Muscle layer of colon (tissue), 2 donors: ENCODE data around the gene DENND1A.

Experiments used
- H3K27ac ChIP-seq: one replicate; pipeline ENCODE4 v1.7.0; 2013; ENCODE audit warnings: low read depth, mild to moderate bottlenecking, low read length, moderate library complexity
- H3K27me3 ChIP-seq, 2 donors: one replicate each; pipeline ENCODE4 v1.7.0; 2013; ENCODE audit warnings: low read length in 2 of 2, mild to moderate bottlenecking in 2 of 2; ENCODE audit not compliant: insufficient read depth in 2 of 2, control insufficient read depth in 1 of 2
- H3K36me3 ChIP-seq: one replicate; pipeline ENCODE4 v1.7.0; 2013; ENCODE audit warnings: mild to moderate bottlenecking, low read length; ENCODE audit not compliant: insufficient read depth
- H3K4me1 ChIP-seq: one replicate; pipeline ENCODE4 v1.7.0; 2013; ENCODE audit warnings: mild to moderate bottlenecking, low read length; ENCODE audit not compliant: insufficient read depth
- H3K4me3 ChIP-seq, 2 donors: one replicate each; pipeline ENCODE4 v1.7.0; 2013; ENCODE audit warnings: low read length in 2 of 2, low read depth in 1 of 2, mild to moderate bottlenecking in 1 of 2, moderate library complexity in 1 of 2
- H3K9ac ChIP-seq: one replicate; pipeline ENCODE4 v1.7.0; 2013; ENCODE audit warnings: low read length
- H3K9me3 ChIP-seq: one replicate; pipeline ENCODE4 v1.7.0; 2013; ENCODE audit warnings: mild to moderate bottlenecking, low read length
- donor health status: abdominal sarcoma.
- donor health status: Adenocarcinoma of cecum.

The DENND1A gene

GRCh38 chr9:123508048-123508447 lies 421.9 kb downstream of the DENND1A start:
- Histone ChIP-seq H3K9me3 (no peaks in the 10 kb centered on the region), H3K27me3 (no peaks in the 10 kb centered on the region), H3K4me1 (no peaks in the 10 kb centered on the region), H3K9ac (no peak overlapping the region), H3K4me3 (peak overlapping the region in 1 of 2 donors; percentile 32), H3K27ac (no peak overlapping the region), H3K36me3 (no peaks in the 10 kb centered on the region)

DNA sequence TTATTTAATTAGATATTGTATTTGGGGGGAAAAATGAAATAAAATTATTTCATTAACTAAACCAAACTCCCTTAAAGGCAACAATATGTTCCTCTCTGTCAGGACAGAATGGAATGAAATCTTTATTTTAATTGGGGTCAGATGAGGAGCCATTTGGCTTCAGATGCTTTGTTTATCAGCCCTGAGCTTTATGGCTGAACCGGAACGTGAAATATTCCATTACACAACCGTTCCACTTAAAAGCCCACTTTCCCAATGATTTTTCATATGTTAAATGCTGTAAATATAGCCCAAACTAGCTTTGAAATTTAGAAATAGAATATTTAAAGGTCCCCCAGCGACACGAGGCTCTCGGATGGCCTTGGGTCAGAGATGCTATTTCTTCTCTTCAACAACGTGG lies 424.4 kb downstream of the DENND1A start:
- Histone ChIP-seq H3K36me3 (no peaks in the 10 kb centered on the region), H3K9ac (no peak overlapping the region), H3K27me3 (no peaks in the 10 kb centered on the region), H3K4me3 (no peak overlapping the region), H3K27ac (no peak overlapping the region), H3K4me1 (no peaks in the 10 kb centered on the region), H3K9me3 (no peaks in the 10 kb centered on the region)

GRCh38 chr9:123500336-123500735 lies 429.6 kb downstream of the DENND1A start:
- Histone ChIP-seq H3K9me3 (no peaks in the 10 kb centered on the region), H3K4me1 (no peaks in the 10 kb centered on the region), H3K9ac (no peak overlapping the region), H3K27ac (no peak overlapping the region), H3K36me3 (no peaks in the 10 kb centered on the region), H3K4me3 (no peak overlapping the region), H3K27me3 (no peaks in the 10 kb centered on the region)

GRCh38 chr9:123497830-123498229 lies 432.1 kb downstream of the DENND1A start:
- Histone ChIP-seq H3K27ac (no peak overlapping the region), H3K4me3 (no peak overlapping the region), H3K27me3 (no peaks in the 10 kb centered on the region), H3K4me1 (no peaks in the 10 kb centered on the region), H3K9ac (no peak overlapping the region), H3K9me3 (no peaks in the 10 kb centered on the region), H3K36me3 (no peaks in the 10 kb centered on the region)

GRCh38 chr9:123495731-123496130 lies 434.2 kb downstream of the DENND1A start:
- Histone ChIP-seq H3K27me3 (no peaks in the 10 kb centered on the region), H3K9ac (no peak overlapping the region), H3K4me3 (no peak overlapping the region), H3K27ac (no peak overlapping the region), H3K36me3 (no peaks in the 10 kb centered on the region), H3K9me3 (no peaks in the 10 kb centered on the region), H3K4me1 (no peaks in the 10 kb centered on the region)

GRCh38 chr9:123493627-123494026 lies 436.3 kb downstream of the DENND1A start:
- Histone ChIP-seq H3K4me3 (no peak overlapping the region), H3K9me3 (no peaks in the 10 kb centered on the region), H3K9ac (no peak overlapping the region), H3K36me3 (no peaks in the 10 kb centered on the region), H3K4me1 (no peaks in the 10 kb centered on the region), H3K27me3 (no peaks in the 10 kb centered on the region), H3K27ac (no peak overlapping the region)

GRCh38 chr9:123490688-123491087 lies 439.2 kb downstream of the DENND1A start:
- Histone ChIP-seq H3K27me3 (no peaks in the 10 kb centered on the region), H3K9ac (no peak overlapping the region), H3K9me3 (no peaks in the 10 kb centered on the region), H3K4me3 (no peak overlapping the region), H3K36me3 (no peaks in the 10 kb centered on the region), H3K4me1 (no peaks in the 10 kb centered on the region), H3K27ac (no peak overlapping the region)

DNA sequence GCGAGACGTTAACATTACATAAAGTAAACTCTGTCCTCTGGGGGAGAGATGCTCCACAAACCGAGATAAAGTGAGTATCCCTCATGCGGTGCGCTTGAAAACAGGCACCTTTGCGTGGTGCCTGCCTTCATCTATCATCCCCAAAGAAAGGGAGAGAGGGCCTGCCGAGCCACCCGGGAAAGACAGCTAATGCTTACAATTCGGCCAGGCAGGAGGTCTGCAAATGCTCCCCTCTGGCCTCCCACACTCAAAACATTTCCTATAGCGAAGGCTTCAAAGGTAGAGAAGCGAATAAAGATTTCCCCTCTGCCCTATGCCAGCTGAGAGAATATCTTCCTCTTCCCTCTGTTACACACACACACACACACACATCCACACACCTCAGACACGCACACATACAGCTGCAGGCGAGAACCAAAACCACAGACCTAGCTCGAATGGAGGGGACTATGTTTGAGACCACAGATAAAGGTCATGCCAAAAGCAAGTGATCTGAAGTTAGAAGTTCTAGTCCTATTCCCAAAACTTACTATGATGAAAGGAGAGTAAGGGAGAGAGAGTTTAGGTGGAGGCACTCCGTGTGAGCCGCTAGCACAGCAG lies 441.1 kb downstream of the DENND1A start:
- Histone ChIP-seq H3K27me3 (no peaks in the 10 kb centered on the region), H3K4me1 (no peaks in the 10 kb centered on the region), H3K4me3 (no peak overlapping the region), H3K9me3 (no peaks in the 10 kb centered on the region), H3K27ac (no peak overlapping the region), H3K36me3 (no peaks in the 10 kb centered on the region), H3K9ac (no peak overlapping the region)

DNA sequence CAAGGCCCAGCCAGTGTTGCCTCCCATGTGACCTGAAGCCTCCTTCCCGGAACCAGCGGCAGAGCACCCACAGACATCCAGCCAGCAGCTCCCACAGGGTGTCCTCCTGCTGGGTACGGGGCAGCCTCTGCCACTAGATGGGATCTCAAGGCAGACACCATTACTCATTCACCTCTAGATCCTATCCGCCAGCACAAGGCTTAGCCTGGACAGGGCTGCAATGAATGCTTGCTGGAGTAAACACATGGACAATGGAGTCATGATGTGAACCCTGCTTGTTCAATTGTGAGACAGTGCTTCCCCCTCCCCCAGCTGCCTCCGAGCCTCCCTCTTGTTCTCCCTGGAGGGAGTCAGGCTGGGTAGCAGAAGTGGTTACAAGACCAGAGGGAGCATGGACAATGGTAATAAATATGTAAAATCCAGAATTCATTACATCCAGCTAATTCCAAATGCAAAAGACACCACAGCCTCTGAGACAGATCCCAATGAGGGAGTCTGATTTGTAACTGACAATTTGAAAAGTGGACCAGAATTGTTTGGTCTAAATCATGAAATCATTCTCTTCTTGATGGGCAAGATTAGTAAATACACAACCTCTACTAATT lies 441.9 kb downstream of the DENND1A start:
- Histone ChIP-seq H3K9me3 (no peaks in the 10 kb centered on the region), H3K36me3 (no peaks in the 10 kb centered on the region), H3K27me3 (no peaks in the 10 kb centered on the region), H3K27ac (no peak overlapping the region), H3K9ac (no peak overlapping the region), H3K4me3 (no peak overlapping the region), H3K4me1 (no peaks in the 10 kb centered on the region)

GRCh38 chr9:123486431-123486830 lies 443.5 kb downstream of the DENND1A start:
- Histone ChIP-seq H3K27ac (no peak overlapping the region), H3K27me3 (no peaks in the 10 kb centered on the region), H3K9ac (no peak overlapping the region), H3K4me1 (no peaks in the 10 kb centered on the region), H3K4me3 (no peak overlapping the region), H3K9me3 (no peaks in the 10 kb centered on the region), H3K36me3 (no peaks in the 10 kb centered on the region)

DNA sequence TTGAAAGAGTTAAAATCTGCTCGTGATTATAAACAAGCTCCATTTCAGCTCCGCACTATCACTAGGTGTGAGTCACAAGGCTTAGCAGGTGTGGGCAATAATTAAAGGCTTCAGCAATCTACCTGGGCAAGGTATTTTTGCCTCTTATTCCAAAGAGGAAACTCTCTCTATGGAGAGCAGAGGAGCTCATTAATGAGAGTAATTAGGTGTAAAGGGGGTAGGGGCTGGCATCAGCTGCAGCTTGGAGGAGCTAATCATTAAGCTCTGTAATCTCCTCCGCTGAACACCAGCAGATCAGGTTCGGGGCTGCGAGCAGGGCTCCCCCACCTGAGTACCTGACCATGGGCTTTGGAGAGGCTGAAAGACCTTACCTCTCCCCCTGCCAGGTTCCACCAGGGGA lies 444.7 kb downstream of the DENND1A start:
- Histone ChIP-seq H3K9me3 (no peaks in the 10 kb centered on the region), H3K36me3 (no peaks in the 10 kb centered on the region), H3K4me3 (no peak overlapping the region), H3K27me3 (no peaks in the 10 kb centered on the region), H3K4me1 (no peaks in the 10 kb centered on the region), H3K9ac (no peak overlapping the region), H3K27ac (no peak overlapping the region)

GRCh38 chr9:123484130-123484529 lies 445.8 kb downstream of the DENND1A start:
- Histone ChIP-seq H3K4me1 (no peaks in the 10 kb centered on the region), H3K27me3 (no peaks in the 10 kb centered on the region), H3K9ac (no peak overlapping the region), H3K27ac (no peak overlapping the region), H3K4me3 (no peak overlapping the region), H3K9me3 (no peaks in the 10 kb centered on the region), H3K36me3 (no peaks in the 10 kb centered on the region)
